ENCODE data around the gene SDK1. TPM values are rescaled to one million over a fixed set of nuclear protein-coding genes. Genes with fewer than 3 reads are reported as not detected.

Gene SDK1
- total RNA-seq, 1 donor from 2014 or later, result 0.08 TPM

- Mint-ChIP-seq H3K27me3 (ENCODE audit: insufficient read depth) (no peaks in the 10 kb centered on the region), H3K27ac (no peak overlapping the region), H3K9me3 (no peaks in the 10 kb centered on the region), H3K4me1 (ENCODE audit: low read depth) (no peaks in the 10 kb centered on the region), H3K36me3 (ENCODE audit: low read depth) (no peaks in the 10 kb centered on the region), H3K4me3 (no peak overlapping the region)
- no peak for DNase-seq (ENCODE audit: low spot score)
- intact Hi-C loops (cut with micrococcal nuclease), result no loop called here
These were observed 668.2 kb downstream of the SDK1 start for GRCh38 chr7:3969286-3969685.

- no peak overlapping the region for H3K27ac Mint-ChIP-seq
- no peaks in the 10 kb centered on the region for H3K27me3 Mint-ChIP-seq (ENCODE audit: insufficient read depth)
- H3K36me3 Mint-ChIP-seq (ENCODE audit: low read depth), result no peaks in the 10 kb centered on the region
- DNase-seq (ENCODE audit: low spot score), result no peak
- no peaks in the 10 kb centered on the region for H3K9me3 Mint-ChIP-seq
- no peak overlapping the region for H3K4me3 Mint-ChIP-seq
- intact Hi-C loops (cut with micrococcal nuclease), result no loop called here
- H3K4me1 Mint-ChIP-seq (ENCODE audit: low read depth), result no peaks in the 10 kb centered on the region
These were observed 670.3 kb downstream of the SDK1 start for GRCh38 chr7:3971323-3971722.

GRCh38 chr7:3973264-3973663 lies 672.2 kb downstream of the SDK1 start:
- no peak for DNase-seq (ENCODE audit: low spot score)
- intact Hi-C loops (cut with micrococcal nuclease), result no loop called here
- no peaks in the 10 kb centered on the region for H3K9me3 Mint-ChIP-seq
- no peaks in the 10 kb centered on the region for H3K27me3 Mint-ChIP-seq (ENCODE audit: insufficient read depth)
- H3K4me1 Mint-ChIP-seq (ENCODE audit: low read depth), result no peaks in the 10 kb centered on the region
- no peak overlapping the region for H3K27ac Mint-ChIP-seq
- H3K36me3 Mint-ChIP-seq (ENCODE audit: low read depth), result no peaks in the 10 kb centered on the region
- no peak overlapping the region for H3K4me3 Mint-ChIP-seq

GRCh38 chr7:3974329-3974728 lies 673.3 kb downstream of the SDK1 start:
- no peaks in the 10 kb centered on the region for H3K36me3 Mint-ChIP-seq (ENCODE audit: low read depth)
- H3K4me3 Mint-ChIP-seq, result no peak overlapping the region
- no peaks in the 10 kb centered on the region for H3K4me1 Mint-ChIP-seq (ENCODE audit: low read depth)
- no peak for DNase-seq (ENCODE audit: low spot score)
- no peaks in the 10 kb centered on the region for H3K9me3 Mint-ChIP-seq
- intact Hi-C loops (cut with micrococcal nuclease), result no loop called here
- H3K27me3 Mint-ChIP-seq (ENCODE audit: insufficient read depth), result peaks cover 4% of the 10 kb centered on the region
- H3K27ac Mint-ChIP-seq, result no peak overlapping the region

GRCh38 chr7:3975371-3975770 lies 674.3 kb downstream of the SDK1 start:
- Mint-ChIP-seq H3K36me3 (ENCODE audit: low read depth) (no peaks in the 10 kb centered on the region), H3K27ac (no peak overlapping the region), H3K4me3 (no peak overlapping the region), H3K4me1 (ENCODE audit: low read depth) (no peaks in the 10 kb centered on the region), H3K9me3 (no peaks in the 10 kb centered on the region), H3K27me3 (ENCODE audit: insufficient read depth) (peaks cover 4% of the 10 kb centered on the region)
- intact Hi-C loops (cut with micrococcal nuclease), result no loop called here
- no peak for DNase-seq (ENCODE audit: low spot score)

GRCh38 chr7:3977391-3977790 lies 676.3 kb downstream of the SDK1 start:
- Mint-ChIP-seq H3K36me3 (ENCODE audit: low read depth) (no peaks in the 10 kb centered on the region), H3K4me3 (no peak overlapping the region), H3K9me3 (no peaks in the 10 kb centered on the region), H3K27me3 (ENCODE audit: insufficient read depth) (peaks cover 4% of the 10 kb centered on the region), H3K27ac (no peak overlapping the region), H3K4me1 (ENCODE audit: low read depth) (no peaks in the 10 kb centered on the region)
- intact Hi-C loops (cut with micrococcal nuclease), result no loop called here
- DNase-seq (ENCODE audit: low spot score), result no peak

GRCh38 chr7:3978839-3979238 lies 677.8 kb downstream of the SDK1 start:
- Mint-ChIP-seq H3K9me3 (no peaks in the 10 kb centered on the region), H3K27me3 (ENCODE audit: insufficient read depth) (peaks cover 4% of the 10 kb centered on the region), H3K36me3 (ENCODE audit: low read depth) (no peaks in the 10 kb centered on the region), H3K4me1 (ENCODE audit: low read depth) (no peaks in the 10 kb centered on the region), H3K4me3 (no peak overlapping the region), H3K27ac (no peak overlapping the region)
- intact Hi-C loops (cut with micrococcal nuclease), result no loop called here
- no peak for DNase-seq (ENCODE audit: low spot score)

- Mint-ChIP-seq H3K9me3 (no peaks in the 10 kb centered on the region), H3K4me1 (ENCODE audit: low read depth) (no peaks in the 10 kb centered on the region), H3K27ac (no peak overlapping the region), H3K36me3 (ENCODE audit: low read depth) (no peaks in the 10 kb centered on the region), H3K27me3 (ENCODE audit: insufficient read depth) (peaks cover 4% of the 10 kb centered on the region), H3K4me3 (no peak overlapping the region)
- DNase-seq (ENCODE audit: low spot score), result no peak
- intact Hi-C loops (cut with micrococcal nuclease), result no loop called here
These were observed 678.7 kb downstream of the SDK1 start for GRCh38 chr7:3979611-3980299.

- Mint-ChIP-seq H3K36me3 (ENCODE audit: low read depth) (no peaks in the 10 kb centered on the region), H3K27ac (no peak overlapping the region), H3K9me3 (no peaks in the 10 kb centered on the region), H3K4me1 (ENCODE audit: low read depth) (no peaks in the 10 kb centered on the region), H3K27me3 (ENCODE audit: insufficient read depth) (peaks cover 4% of the 10 kb centered on the region), H3K4me3 (no peak overlapping the region)
- no peak for DNase-seq (ENCODE audit: low spot score)
- intact Hi-C loops (cut with micrococcal nuclease), result no loop called here
These were observed 679.2 kb downstream of the SDK1 start for GRCh38 chr7:3980300-3980643.

GRCh38 chr7:3981281-3981680 lies 680.2 kb downstream of the SDK1 start:
- Mint-ChIP-seq H3K4me1 (ENCODE audit: low read depth) (no peaks in the 10 kb centered on the region), H3K27me3 (ENCODE audit: insufficient read depth) (peaks cover 4% of the 10 kb centered on the region), H3K36me3 (ENCODE audit: low read depth) (no peaks in the 10 kb centered on the region), H3K9me3 (no peaks in the 10 kb centered on the region), H3K27ac (no peak overlapping the region), H3K4me3 (no peak overlapping the region)
- intact Hi-C loops (cut with micrococcal nuclease), result no loop called here
- DNase-seq (ENCODE audit: low spot score), result no peak

- DNase-seq (ENCODE audit: low spot score), result no peak
- H3K4me3 Mint-ChIP-seq, result no peak overlapping the region
- no peaks in the 10 kb centered on the region for H3K27me3 Mint-ChIP-seq (ENCODE audit: insufficient read depth)
- intact Hi-C loops (cut with micrococcal nuclease), result no loop called here
- H3K36me3 Mint-ChIP-seq (ENCODE audit: low read depth), result no peaks in the 10 kb centered on the region
- H3K4me1 Mint-ChIP-seq (ENCODE audit: low read depth), result no peaks in the 10 kb centered on the region
- no peak overlapping the region for H3K27ac Mint-ChIP-seq
- no peaks in the 10 kb centered on the region for H3K9me3 Mint-ChIP-seq
These were observed 683.4 kb downstream of the SDK1 start for GRCh38 chr7:3984456-3984855.

- no peak for DNase-seq (ENCODE audit: low spot score)
- no peaks in the 10 kb centered on the region for H3K4me1 Mint-ChIP-seq (ENCODE audit: low read depth)
- H3K27ac Mint-ChIP-seq, result no peak overlapping the region
- no peaks in the 10 kb centered on the region for H3K36me3 Mint-ChIP-seq (ENCODE audit: low read depth)
- no peaks in the 10 kb centered on the region for H3K27me3 Mint-ChIP-seq (ENCODE audit: insufficient read depth)
- intact Hi-C loops (cut with micrococcal nuclease), result no loop called here
- H3K9me3 Mint-ChIP-seq, result no peaks in the 10 kb centered on the region
- H3K4me3 Mint-ChIP-seq, result no peak overlapping the region
These were observed 685.9 kb downstream of the SDK1 start for GRCh38 chr7:3986927-3987326.

- DNase-seq (ENCODE audit: low spot score), result no peak
- Mint-ChIP-seq H3K27ac (no peak overlapping the region), H3K36me3 (ENCODE audit: low read depth) (no peaks in the 10 kb centered on the region), H3K4me1 (ENCODE audit: low read depth) (no peaks in the 10 kb centered on the region), H3K4me3 (no peak overlapping the region), H3K27me3 (ENCODE audit: insufficient read depth) (no peaks in the 10 kb centered on the region), H3K9me3 (no peaks in the 10 kb centered on the region)
- intact Hi-C loops (cut with micrococcal nuclease), result no loop called here
These were observed 686.4 kb downstream of the SDK1 start for GRCh38 chr7:3987426-3987927.

- Mint-ChIP-seq H3K36me3 (ENCODE audit: low read depth) (no peaks in the 10 kb centered on the region), H3K4me1 (ENCODE audit: low read depth) (no peaks in the 10 kb centered on the region), H3K9me3 (no peaks in the 10 kb centered on the region), H3K27ac (no peak overlapping the region), H3K4me3 (no peak overlapping the region), H3K27me3 (ENCODE audit: insufficient read depth) (peaks cover 1% of the 10 kb centered on the region)
- DNase-seq (ENCODE audit: low spot score), result no peak
- intact Hi-C loops (cut with micrococcal nuclease), result no loop called here
These were observed 688.7 kb downstream of the SDK1 start for GRCh38 chr7:3989723-3990122.

All from activated T-helper 1 cell treated with anti-CD3 and anti-CD28 coated beads, Interleukin-12 subunit alpha, Interleukin-12 subunit beta, Interleukin-2, Interleukin-4 antibody, amounts not matched to agents 30 ng/mL and 10 ng/mL and 1 ng/mL, durations not matched to agents 14 hours and 24 hours and 36 hours (primary cell).